Dermis microvascular lymphatic vessel endothelial cell (primary cell): ENCODE data around the gene TENM3. TPM values are rescaled to one million over a fixed set of nuclear protein-coding genes. Genes with fewer than 3 reads are reported as not detected.

ENCODE experiments used
- DNase-seq, 2 donors: peaks; one replicate each; pipeline versions ENCODE4 v3.0.0 to v3.0.0-alpha.2; 2010; ENCODE audit warnings: low read depth in 2 of 2
- total RNA-seq: library from RNA; depleted of rRNA; stranded (reverse); fragments of >200 nt; gene quantifications from 2 replicates; pipeline ENCODE4 v1.2.1, GENCODE V29; 2014

Gene TENM3
- total RNA-seq, 1 donor from 2014 or later = 10.3 TPM

- no peak for DNase-seq
These were observed 435.4 kb downstream of the TENM3 start for GRCh38 chr4:182678590-182678989.

DNA sequence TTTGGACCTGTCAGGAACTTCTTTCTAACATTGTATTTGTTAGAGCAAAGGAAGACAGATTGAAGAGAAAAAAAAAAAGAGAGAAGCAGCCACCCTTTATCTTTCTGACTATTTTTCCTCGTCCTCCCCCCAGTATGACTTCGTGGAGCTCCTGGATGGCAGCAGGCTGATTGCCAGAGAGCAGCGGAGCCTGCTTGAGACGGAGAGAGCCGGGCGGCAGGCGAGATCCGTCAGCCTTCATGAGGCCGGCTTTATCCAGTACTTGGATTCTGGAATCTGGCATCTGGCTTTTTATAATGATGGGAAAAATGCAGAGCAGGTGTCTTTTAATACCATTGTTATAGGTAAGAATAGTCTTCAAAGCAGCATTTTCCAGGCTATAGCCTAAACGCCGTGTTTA is 436.3 kb downstream of the TENM3 start:
- no peak for DNase-seq

DNA sequence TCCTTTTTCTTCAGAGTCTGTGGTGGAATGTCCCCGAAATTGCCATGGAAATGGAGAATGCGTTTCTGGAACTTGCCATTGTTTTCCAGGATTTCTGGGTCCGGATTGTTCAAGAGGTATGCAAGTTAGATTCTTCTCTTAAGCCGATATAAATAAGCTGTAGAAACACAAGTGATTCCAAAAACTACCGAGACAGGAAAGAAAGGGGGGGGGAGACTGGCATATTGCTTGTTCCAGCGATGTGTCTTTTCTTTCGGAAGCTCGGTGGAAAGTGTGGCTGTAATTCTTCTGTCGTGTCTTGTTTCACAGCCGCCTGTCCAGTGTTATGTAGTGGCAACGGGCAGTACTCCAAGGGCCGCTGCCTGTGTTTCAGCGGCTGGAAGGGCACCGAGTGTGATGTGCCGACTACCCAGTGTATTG is 437.0 kb downstream of the TENM3 start:
- DNase-seq = peak in 1 of 2 donors; percentile 39

DNA sequence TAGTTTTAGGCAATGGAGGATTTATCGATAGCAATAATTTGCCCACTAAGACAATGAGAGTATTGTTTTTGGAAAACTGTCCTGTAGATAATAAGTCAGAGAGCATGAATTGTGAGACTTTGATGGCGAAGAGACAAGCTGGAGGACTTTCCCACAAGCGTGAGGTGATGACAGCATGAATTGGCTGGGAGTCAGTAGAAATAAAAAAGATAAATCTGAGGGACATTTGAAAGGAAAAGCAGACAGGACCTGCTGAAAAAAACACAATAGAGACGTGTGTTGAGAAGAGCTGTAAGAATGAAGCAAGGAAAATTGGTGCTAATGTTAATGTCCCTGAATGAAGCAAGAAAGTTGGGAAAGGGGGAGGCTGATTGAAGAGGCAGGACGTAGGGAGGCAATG is 440.5 kb downstream of the TENM3 start:
- DNase-seq = peak in 1 of 2 donors; percentile 51

GRCh38 chr4:182684796-182685195 is 441.6 kb downstream of the TENM3 start:
- DNase-seq = peak; percentile 6 to 65

GRCh38 chr4:182688081-182688480 is 444.9 kb downstream of the TENM3 start:
- no peak for DNase-seq

GRCh38 chr4:182694551-182694950 is 451.3 kb downstream of the TENM3 start:
- DNase-seq = no peak

DNA sequence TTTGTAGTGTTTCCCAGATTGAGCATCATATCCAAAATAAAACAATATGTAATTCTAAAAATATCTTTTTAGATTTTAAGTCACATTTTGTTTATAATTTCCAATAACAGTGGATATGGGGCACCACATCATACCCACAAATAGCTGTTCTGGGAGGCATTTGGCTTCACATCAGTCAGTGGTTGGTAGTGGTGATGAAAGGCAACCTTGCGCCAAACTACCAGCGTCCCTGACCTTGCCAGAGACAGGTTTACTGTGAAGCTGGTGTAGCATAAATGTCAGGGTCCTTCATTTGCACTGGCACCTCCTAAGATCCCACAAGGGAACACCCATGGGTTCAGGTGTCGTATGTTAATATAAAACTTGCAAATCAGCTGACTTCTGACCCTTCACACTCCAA is 451.8 kb downstream of the TENM3 start:
- DNase-seq = no peak

DNA sequence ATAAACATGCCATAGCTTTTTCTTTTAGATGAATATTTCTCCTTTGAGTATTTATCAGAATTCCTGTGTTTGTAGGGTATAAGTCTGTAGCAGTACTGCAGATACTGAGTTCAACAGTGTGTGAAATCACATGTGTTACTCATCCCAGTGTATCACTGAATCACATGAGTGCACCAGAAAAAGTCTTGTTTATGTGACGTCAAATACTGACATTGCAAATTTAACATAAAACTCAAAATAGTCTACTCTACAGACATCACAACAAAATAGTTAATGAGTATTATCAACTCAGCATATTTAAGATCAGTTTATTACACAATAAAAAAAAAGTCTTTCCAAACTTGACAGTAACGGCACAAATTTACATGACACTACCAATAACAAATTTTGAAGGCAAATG is 452.6 kb downstream of the TENM3 start:
- no peak for DNase-seq

DNA sequence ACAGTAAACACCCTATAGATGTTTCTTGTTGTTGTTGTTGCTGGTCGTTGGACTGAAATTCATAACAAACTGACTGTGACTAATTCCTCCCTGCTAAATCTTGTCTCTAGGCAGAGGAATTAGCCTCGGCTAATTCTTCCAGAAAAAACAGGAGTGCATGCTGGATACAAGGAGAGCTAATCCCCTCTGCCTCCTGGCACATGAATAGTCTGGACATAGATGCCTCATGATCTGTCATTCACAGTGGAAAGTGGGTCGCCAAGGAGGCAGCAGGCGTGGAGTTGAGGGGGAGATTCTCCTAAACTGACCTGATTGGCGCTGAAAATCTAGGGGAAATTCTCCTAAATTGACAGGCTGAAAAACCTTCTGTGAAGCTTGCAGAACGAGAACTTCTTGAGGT is 453.9 kb downstream of the TENM3 start:
- DNase-seq = no peak

- DNase-seq = peak in 1 of 2 donors; percentile 17
These were observed 455.0 kb downstream of the TENM3 start for GRCh38 chr4:182698212-182698611.

- DNase-seq = no peak
These were observed 456.0 kb downstream of the TENM3 start for GRCh38 chr4:182699201-182699600.

DNA sequence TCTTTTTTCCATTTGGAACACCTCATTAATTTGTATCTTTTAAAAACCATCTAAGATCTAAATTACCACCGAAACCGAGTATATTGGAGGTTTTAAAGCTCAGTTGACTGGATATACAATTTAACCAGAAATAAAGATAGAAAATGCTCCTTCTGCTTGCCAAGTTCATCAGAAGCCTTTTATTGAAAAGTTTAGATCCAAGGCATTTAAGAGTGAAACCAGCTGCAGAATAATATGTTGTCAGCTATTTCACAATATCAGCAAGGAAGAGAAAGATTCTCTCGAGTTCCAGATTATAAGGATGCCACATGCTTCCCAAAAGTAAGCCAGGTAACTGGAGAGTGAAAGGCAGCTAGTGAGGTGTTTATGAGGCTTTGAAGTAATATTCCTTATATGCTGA is 456.6 kb downstream of the TENM3 start:
- DNase-seq = no peak

DNA sequence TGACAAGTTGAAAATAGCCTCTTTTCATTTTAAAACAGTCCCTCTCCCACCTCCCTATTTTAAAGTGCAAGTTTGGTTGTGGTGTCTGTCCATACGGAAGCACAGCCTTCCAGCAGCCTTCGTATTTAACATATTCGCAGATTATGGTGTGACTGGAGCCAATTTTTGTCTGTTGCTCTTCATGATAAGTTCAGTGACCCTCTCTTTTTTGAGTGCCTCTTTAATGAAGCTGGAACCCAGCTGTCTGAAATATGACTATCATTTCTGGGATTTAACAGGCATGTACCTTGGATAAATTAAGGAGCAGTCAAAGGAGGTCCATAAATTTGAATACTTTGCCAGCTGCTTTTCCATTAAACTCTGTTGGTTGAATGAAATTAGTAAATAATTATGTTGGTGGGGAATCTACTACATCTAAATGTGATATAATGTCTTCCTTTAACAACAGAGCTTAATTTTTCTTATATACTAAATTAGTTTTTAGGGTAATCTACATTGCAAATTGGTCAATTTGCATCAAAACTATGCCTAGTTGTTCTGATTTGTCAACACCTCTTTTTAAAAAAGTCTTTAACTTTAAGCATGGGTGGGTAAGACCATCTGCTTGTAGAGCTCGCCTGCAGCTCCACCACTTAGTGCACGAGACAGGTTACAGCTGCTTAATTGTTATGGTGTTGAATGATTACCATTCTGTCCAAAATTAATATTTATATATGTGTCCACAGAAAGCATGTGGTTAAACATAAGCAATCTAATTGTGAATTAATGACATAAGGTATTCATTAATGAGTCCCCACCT is 457.4 kb downstream of the TENM3 start:
- DNase-seq = no peak

- no peak for DNase-seq
These were observed 460.9 kb downstream of the TENM3 start for GRCh38 chr4:182704077-182704476.

GRCh38 chr4:182704948-182705347 is 461.7 kb downstream of the TENM3 start:
- DNase-seq = no peak

GRCh38 chr4:182705389-182705788 is 462.2 kb downstream of the TENM3 start:
- DNase-seq = no peak

GRCh38 chr4:182711211-182711610 is 468.0 kb downstream of the TENM3 start:
- no peak for DNase-seq

DNA sequence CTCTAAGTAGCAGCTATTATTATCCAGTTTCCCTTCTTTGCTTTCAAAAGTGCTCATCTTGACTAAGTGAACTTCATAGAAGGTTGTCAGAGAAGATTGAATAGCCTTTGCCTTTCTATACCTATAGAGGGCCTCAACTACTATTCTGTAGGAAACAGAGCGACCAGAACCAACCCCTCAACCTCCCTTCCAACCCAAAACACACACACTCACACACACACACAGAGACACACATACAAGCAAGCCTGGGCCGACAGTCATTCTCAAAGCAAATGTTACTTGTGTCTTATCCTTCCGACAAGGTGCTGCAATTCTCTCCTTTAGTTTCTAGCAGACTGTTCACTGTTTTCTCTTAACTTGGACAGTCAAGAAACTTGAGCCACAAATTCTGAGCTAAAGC is 472.3 kb downstream of the TENM3 start:
- DNase-seq = no peak

DNA sequence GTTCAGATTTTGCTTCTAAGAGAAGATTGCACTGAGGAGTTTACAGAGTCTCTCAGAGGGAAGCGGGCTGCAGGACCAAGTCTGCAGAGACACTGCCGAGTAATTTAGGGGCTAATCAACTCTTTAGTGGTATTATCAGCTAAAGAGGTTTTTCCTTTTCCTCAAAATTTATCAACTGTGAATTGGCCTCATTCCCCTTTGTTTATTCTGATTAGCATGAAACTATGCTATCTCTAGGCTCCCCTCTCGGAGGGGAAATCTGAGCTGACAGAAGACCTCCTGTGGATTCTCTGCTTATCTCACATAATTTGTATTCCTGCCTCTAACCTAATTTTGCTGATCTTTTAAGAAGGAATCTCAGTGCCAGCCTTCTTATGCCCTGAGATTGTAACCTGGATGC is 473.0 kb downstream of the TENM3 start:
- DNase-seq = no peak

- DNase-seq = no peak
These were observed 474.8 kb downstream of the TENM3 start for GRCh38 chr4:182717788-182718583.

- DNase-seq = no peak
These were observed 481.2 kb downstream of the TENM3 start for GRCh38 chr4:182724414-182724813.

GRCh38 chr4:182729516-182729915 is 486.3 kb downstream of the TENM3 start:
- no peak for DNase-seq
